Measurements from ENCODE around the gene SMIM5.

DNA sequence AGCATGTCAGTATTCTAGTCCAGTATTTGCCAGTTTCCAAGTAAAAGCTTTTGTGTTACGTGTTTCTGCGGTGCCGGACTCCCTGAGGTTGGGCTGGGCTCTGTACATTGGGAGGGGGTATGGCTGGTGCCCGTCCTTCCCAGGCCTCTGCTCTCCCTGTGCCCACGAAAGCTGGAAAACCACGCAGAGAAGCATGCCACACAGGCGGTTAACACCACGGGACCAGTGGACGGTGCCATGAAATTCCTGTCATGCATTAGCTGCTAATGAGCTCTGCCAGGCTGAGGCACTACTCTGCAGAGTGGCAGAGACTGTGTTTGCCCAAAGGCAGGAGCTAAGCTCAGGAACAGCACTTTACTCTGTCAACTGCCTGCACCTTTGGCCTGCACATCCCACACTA, 8.1 kb downstream of the SMIM5 start:
- TF ChIP-seq EP300 (IDR thresholded peaks at IDR 0.05) (no peak), POLR2AphosphoS5 (IDR thresholded peaks at IDR 0.05) (no peak), POLR2A (IDR thresholded peaks at IDR 0.05) (no peak)
- TF ChIP-seq, protein P1, sequence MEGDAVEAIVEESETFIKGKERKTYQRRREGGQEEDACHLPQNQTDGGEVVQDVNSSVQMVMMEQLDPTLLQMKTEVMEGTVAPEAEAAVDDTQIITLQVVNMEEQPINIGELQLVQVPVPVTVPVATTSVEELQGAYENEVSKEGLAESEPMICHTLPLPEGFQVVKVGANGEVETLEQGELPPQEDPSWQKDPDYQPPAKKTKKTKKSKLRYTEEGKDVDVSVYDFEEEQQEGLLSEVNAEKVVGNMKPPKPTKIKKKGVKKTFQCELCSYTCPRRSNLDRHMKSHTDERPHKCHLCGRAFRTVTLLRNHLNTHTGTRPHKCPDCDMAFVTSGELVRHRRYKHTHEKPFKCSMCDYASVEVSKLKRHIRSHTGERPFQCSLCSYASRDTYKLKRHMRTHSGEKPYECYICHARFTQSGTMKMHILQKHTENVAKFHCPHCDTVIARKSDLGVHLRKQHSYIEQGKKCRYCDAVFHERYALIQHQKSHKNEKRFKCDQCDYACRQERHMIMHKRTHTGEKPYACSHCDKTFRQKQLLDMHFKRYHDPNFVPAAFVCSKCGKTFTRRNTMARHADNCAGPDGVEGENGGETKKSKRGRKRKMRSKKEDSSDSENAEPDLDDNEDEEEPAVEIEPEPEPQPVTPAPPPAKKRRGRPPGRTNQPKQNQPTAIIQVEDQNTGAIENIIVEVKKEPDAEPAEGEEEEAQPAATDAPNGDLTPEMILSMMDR (IDR thresholded peaks at IDR 0.05): no peak
